DMS 273 treated with DMSO at 0.1 percent for 48 hours (cell line): ENCODE results near the gene SHROOM3.
"Not testable (repeated sequence)": the region's sequence is repeated elsewhere in the genome, so short reads cannot be mapped to it uniquely, and the experiment has no call there.

Experiments
- DNase-seq: peaks from one replicate; lab custom pipeline; 2025; lab: John Stamatoyannopoulos, UW

Gene SHROOM3

GRCh38 chr4:76697129-76697803 is 262.2 kb downstream of the SHROOM3 start:
- no peak for DNase-seq

- no peak for DNase-seq
Observed at GRCh38 chr4:76698141-76698540, 263.1 kb downstream of the SHROOM3 start.

GRCh38 chr4:76699751-76700310 is 264.8 kb downstream of the SHROOM3 start:
- no peak for DNase-seq

GRCh38 chr4:76702440-76703122 is 267.6 kb downstream of the SHROOM3 start:
- DNase-seq: no peak

GRCh38 chr4:76703123-76703490 is 268.1 kb downstream of the SHROOM3 start:
- DNase-seq: no peak

GRCh38 chr4:76703676-76704075 is 268.6 kb downstream of the SHROOM3 start:
- no peak for DNase-seq

GRCh38 chr4:76704133-76704881 is 269.3 kb downstream of the SHROOM3 start:
- DNase-seq: no peak

GRCh38 chr4:76705472-76705871 is 270.4 kb downstream of the SHROOM3 start:
- no peak for DNase-seq

GRCh38 chr4:76706581-76706980 is 271.6 kb downstream of the SHROOM3 start:
- DNase-seq: no peak

- peak; percentile 80 for DNase-seq
Observed at GRCh38 chr4:76708971-76709771, 274.1 kb downstream of the SHROOM3 start.

GRCh38 chr4:76709772-76710090 is 274.7 kb downstream of the SHROOM3 start:
- no peak for DNase-seq

GRCh38 chr4:76712564-76712963 is 277.5 kb downstream of the SHROOM3 start:
- no peak for DNase-seq

- DNase-seq: no peak
Observed at GRCh38 chr4:76714226-76714625, 279.2 kb downstream of the SHROOM3 start.

GRCh38 chr4:76716020-76716419 is 281.0 kb downstream of the SHROOM3 start:
- DNase-seq: no peak

GRCh38 chr4:76716658-76717057 is 281.6 kb downstream of the SHROOM3 start:
- no peak for DNase-seq

GRCh38 chr4:76717431-76717830 is 282.4 kb downstream of the SHROOM3 start:
- no peak for DNase-seq

- no peak for DNase-seq
Observed at GRCh38 chr4:76718021-76718420, 283.0 kb downstream of the SHROOM3 start.

- no peak for DNase-seq
Observed at GRCh38 chr4:76718831-76719230, 283.8 kb downstream of the SHROOM3 start.

GRCh38 chr4:76720121-76720520 is 285.1 kb downstream of the SHROOM3 start:
- DNase-seq: no peak

- not testable (repeated sequence) for DNase-seq
Observed at GRCh38 chr4:76722146-76722545, 287.1 kb downstream of the SHROOM3 start.

GRCh38 chr4:76722838-76723237 is 287.8 kb downstream of the SHROOM3 start:
- DNase-seq: no peak

GRCh38 chr4:76723373-76723772 is 288.3 kb downstream of the SHROOM3 start:
- no peak for DNase-seq
